Kidney epithelial cell (primary cell): ENCODE results near the gene PAOX. TPM values are rescaled to one million over a fixed set of nuclear protein-coding genes. Genes with fewer than 3 reads are reported as not detected.

Source experiments
- DNase-seq: peaks from one replicate; pipeline ENCODE4 v3.0.0-alpha.2; 2010; ENCODE audit warnings: low read depth
- H3K27me3 ChIP-seq: 2 replicates; pipeline ENCODE4 v1.6.0; 2011; ENCODE audit warnings: low read length; ENCODE audit not compliant: control insufficient read depth, insufficient read depth
- H3K36me3 ChIP-seq: 2 replicates; pipeline ENCODE4 v1.5.1; 2011; ENCODE audit warnings: low read length; ENCODE audit not compliant: control insufficient read depth, insufficient read depth
- H3K4me3 ChIP-seq: 2 replicates; pipeline ENCODE4 v1.5.1; 2011; ENCODE audit warnings: low read depth, mild to moderate bottlenecking, control low read depth, low read length
- total RNA-seq: library from RNA; depleted of rRNA; stranded (reverse); fragments of >200 nt; gene quantifications from 2 replicates; pipeline ENCODE4 v1.2.3, GENCODE V29; 2015
- TF ChIP-seq, protein P1 (sequence below): IDR thresholded peaks from 2 replicates; pipeline ENCODE4 v1.5.1; 2011; ENCODE audit warnings: mild to moderate bottlenecking, moderate library complexity, low read length, control low read depth, inconsistent platforms; ENCODE audit not compliant: insufficient read depth, poor library complexity, severe bottlenecking

Gene PAOX
- total RNA-seq, 1 donor from 2014 or later = 4.3 TPM

DNA sequence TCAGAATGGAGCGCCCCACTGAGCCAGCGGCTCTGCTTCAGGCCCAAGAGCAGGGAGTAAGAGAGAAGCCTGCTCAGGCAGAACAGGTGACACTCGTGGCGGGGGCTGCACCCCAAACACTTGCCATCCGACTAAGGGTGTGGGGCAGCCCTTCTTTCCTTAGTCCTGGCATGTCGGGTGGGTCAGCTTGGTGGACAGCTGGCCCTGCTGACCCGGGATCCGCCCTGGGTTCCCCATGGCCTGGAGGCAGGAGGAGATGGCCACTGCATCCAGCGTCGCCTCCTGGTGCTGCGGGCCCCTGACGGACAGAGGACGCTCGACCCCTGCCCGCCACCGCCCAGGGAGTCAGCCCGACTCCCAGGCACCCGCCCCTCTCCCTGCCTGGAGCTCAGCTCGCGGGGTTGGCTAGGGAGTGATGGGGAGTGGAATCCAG lies 1.2 kb upstream of the PAOX start:
- TF ChIP-seq, protein P1, sequence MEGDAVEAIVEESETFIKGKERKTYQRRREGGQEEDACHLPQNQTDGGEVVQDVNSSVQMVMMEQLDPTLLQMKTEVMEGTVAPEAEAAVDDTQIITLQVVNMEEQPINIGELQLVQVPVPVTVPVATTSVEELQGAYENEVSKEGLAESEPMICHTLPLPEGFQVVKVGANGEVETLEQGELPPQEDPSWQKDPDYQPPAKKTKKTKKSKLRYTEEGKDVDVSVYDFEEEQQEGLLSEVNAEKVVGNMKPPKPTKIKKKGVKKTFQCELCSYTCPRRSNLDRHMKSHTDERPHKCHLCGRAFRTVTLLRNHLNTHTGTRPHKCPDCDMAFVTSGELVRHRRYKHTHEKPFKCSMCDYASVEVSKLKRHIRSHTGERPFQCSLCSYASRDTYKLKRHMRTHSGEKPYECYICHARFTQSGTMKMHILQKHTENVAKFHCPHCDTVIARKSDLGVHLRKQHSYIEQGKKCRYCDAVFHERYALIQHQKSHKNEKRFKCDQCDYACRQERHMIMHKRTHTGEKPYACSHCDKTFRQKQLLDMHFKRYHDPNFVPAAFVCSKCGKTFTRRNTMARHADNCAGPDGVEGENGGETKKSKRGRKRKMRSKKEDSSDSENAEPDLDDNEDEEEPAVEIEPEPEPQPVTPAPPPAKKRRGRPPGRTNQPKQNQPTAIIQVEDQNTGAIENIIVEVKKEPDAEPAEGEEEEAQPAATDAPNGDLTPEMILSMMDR = no peak
- Histone ChIP-seq H3K4me3 (peak overlapping the region; percentile 64), H3K36me3 (no peaks in the 10 kb centered on the region), H3K27me3 (no peaks in the 10 kb centered on the region)
- DNase-seq = no peak

DNA sequence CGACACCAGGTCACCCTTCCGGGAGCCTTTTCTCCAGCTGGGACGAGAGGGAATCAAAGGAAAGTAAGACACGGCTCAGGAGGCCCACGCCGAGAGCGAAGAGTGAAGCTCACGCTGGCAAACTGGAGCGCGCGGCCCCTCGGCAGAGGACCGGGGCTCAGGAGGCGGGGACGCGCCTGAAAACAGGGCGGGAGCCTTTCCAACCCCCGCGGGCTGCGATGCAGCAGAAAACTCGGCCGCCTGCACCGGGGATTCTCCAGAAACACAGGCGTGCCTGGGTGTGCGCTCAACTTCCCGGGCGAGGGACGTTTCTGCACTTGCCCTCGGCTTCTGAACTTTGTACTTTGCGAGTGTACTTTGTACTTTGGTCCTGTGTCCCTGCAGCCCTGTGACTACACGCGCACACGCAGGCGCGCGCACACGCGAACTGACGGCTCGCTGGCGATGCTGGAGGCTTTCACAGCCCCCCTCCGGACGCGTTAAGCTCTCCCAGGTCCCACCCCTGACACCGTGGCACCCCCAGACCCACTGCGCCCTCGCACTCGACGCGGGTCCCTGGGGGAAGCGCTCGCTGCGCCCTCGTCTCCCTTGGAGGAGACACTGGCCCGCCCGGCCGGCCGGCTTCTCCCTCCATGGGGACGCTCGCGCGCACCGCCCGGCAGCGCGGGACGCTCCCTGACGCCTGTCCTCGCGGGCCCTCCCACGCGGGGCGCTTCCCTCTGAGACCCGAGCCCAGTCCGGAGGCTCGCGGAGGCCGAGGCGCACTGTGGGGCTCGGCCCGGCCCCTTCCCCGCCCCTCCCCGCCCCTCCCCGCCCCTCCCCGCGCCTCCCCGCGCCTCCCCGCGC lies 588 bp upstream of the PAOX start:
- H3K36me3 ChIP-seq = no peaks in the 10 kb centered on the region
- peak overlapping the region; percentile 64 for H3K4me3 ChIP-seq
- TF ChIP-seq, protein P1 = no peak
- H3K27me3 ChIP-seq = no peaks in the 10 kb centered on the region
- no peak for DNase-seq

DNA sequence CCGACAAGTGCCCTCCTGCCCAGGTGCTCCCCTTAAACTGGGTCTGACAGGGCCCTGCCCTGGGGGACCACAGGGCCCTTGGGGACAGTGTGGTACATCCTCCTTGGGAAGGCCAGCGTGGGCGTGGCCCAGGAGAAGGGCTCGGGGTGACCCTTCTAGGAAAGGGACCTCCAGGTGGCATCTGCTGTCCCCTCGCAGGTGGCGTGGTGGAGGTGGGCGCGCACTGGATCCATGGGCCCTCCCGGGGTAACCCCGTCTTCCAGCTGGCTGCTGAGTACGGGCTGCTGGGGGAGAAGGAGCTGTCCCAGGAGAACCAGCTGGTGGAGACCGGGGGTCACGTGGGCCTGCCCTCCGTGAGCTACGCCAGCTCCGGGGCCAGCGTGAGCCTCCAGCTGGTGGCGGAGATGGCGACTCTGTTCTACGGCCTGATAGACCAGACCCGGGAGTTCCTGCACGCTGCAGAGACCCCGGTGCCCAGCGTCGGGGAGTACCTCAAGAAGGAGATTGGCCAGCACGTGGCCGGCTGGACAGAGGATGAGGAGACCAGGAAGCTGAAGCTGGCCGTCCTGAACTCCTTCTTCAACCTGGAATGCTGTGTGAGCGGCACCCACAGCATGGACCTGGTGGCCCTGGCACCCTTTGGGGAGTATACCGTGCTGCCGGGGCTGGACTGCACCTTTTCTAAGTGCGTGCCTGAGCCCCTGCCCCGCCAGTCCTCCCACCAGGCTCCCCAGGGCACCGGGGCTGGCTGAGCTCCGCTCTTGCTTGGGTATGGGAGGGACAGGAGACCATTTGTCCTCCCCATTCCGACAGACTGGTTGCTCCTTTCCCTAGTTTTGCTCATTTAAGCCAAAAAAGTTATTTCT lies 972 bp downstream of the PAOX start:
- no peaks in the 10 kb centered on the region for H3K27me3 ChIP-seq
- TF ChIP-seq, protein P1 = no peak
- H3K36me3 ChIP-seq = no peaks in the 10 kb centered on the region
- no peak for DNase-seq
- peak overlapping the region; percentile 52 for H3K4me3 ChIP-seq

DNA sequence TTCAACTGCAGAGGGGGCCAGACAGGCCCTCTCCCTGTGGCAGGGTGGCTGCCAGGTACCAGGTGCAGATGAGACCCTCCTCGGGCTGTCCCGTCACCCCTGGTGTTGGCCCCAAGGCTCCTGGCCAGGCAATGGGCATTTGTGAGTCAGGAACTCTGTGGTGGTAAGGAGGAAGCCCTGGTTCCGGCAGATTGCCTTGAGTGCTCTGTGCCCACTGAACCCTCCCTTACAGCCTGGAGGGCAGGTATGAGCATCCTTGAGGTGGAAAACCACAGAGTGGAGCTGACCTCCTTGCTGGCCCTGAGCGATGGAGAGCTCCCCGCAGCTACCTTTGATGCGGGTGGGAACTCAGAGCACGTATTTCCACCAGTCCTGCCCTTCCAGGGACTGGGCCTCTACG lies 2.0 kb downstream of the PAOX start:
- no peak overlapping the region for H3K4me3 ChIP-seq
- H3K36me3 ChIP-seq = no peaks in the 10 kb centered on the region
- no peak for DNase-seq
- TF ChIP-seq, protein P1 = no peak
- no peaks in the 10 kb centered on the region for H3K27me3 ChIP-seq

DNA sequence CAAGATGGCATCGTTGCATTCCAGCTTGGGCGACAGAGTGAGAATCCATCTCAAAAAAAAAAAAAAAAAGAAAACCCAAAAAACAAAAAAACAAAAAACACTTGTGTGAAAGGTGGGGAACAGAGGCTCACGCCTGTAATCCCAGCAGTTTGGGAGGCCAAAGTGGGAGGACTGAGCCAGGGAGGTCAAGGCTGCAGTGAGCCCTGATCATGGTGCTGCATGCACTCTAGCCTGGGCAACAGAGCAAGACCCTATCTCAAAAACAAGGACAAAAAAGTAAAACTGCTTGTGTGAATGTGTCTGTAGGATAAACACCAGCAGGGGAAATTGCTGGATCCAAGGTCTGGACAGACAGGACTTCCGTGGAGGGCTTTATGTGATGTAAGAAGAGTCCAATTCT lies 4.5 kb downstream of the PAOX start:
- no peak for DNase-seq
- Histone ChIP-seq H3K4me3 (no peak overlapping the region), H3K36me3 (no peaks in the 10 kb centered on the region), H3K27me3 (no peaks in the 10 kb centered on the region)
- TF ChIP-seq, protein P1 = no peak
